HuH-7 (cell line): ENCODE measurements around the gene PCDHAC1.

Source experiments
- DNase-seq: peaks from one replicate; pipeline ENCODE4 v3.0.0; 2011; ENCODE audit warnings: low spot score

Gene PCDHAC1

GRCh38 chr5:140969880-140970279 is 43.8 kb downstream of the PCDHAC1 start:
- no peak for DNase-seq

GRCh38 chr5:140973550-140973949 is 47.5 kb downstream of the PCDHAC1 start:
- DNase-seq: no peak

GRCh38 chr5:140977003-140977402 is 50.9 kb downstream of the PCDHAC1 start:
- DNase-seq: no peak

- peak; percentile 7 for DNase-seq
Measured at GRCh38 chr5:140978260-140978659, 52.2 kb downstream of the PCDHAC1 start.

- DNase-seq: no peak
Measured at GRCh38 chr5:140978983-140979382, 52.9 kb downstream of the PCDHAC1 start.
